ENCODE measurements around the gene MGAT5. TPM values are rescaled to one million over a fixed set of nuclear protein-coding genes. Genes with fewer than 3 reads are reported as not detected.

The MGAT5 gene
- total RNA-seq, 1 experiment from 2014 or later: 52.4 TPM

GRCh38 chr2:134348239-134348638 lies 94.4 kb downstream of the MGAT5 start:
- POLR2A ChIA-PET: interaction anchor here (0.6 kb wide), 1 partner anchor 68 kb away, joined by 3 read pairs; no protein-coding TSS in a partner anchor
- ATAC-seq: no peak

GRCh38 chr2:134348760-134349159 lies 94.9 kb downstream of the MGAT5 start:
- Mint-ChIP-seq H3K4me1 (no peaks in the 10 kb centered on the region), H3K27me3 (ENCODE audit: low read depth) (no peaks in the 10 kb centered on the region), H3K9me3 (no peaks in the 10 kb centered on the region), H3K27ac (no peak overlapping the region), H3K36me3 (peaks cover 4% of the 10 kb centered on the region; the same call in 1 of the 2 replicates), H3K4me3 (no peak overlapping the region)
- ChIA-PET CTCF (interaction anchor here (1.0 to 2.4 kb wide), 3 partner anchors 63 to 464 kb away, joined by 3 to 9 read pairs (median 3); no protein-coding TSS in a partner anchor), POLR2A (no interaction called here)
- TF ChIP-seq, protein P1, sequence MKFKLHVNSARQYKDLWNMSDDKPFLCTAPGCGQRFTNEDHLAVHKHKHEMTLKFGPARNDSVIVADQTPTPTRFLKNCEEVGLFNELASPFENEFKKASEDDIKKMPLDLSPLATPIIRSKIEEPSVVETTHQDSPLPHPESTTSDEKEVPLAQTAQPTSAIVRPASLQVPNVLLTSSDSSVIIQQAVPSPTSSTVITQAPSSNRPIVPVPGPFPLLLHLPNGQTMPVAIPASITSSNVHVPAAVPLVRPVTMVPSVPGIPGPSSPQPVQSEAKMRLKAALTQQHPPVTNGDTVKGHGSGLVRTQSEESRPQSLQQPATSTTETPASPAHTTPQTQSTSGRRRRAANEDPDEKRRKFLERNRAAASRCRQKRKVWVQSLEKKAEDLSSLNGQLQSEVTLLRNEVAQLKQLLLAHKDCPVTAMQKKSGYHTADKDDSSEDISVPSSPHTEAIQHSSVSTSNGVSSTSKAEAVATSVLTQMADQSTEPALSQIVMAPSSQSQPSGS (CRISPR knock-in tag; IDR thresholded peaks at IDR 0.05; ENCODE audit: borderline replicate concordance, low read depth): no peak
- no peak for TF ChIP-seq TEAD4 (CRISPR knock-in tag; IDR thresholded peaks at IDR 0.05)
- TF ChIP-seq JAZF1 (CRISPR knock-in tag; IDR thresholded peaks at IDR 0.05): no peak
- no peak for TF ChIP-seq ZBTB21 (CRISPR knock-in tag; IDR thresholded peaks at IDR 0.05; ENCODE audit: borderline replicate concordance)
- ATAC-seq: no peak
- no peak for DNase-seq (ENCODE audit: low spot score)

More at GRCh38 chr2:134348239-134348638, 94.4 kb downstream of the MGAT5 start:
- Mint-ChIP-seq H3K9me3 (no peaks in the 10 kb centered on the region), H3K4me3 (no peak overlapping the region), H3K4me1 (no peaks in the 10 kb centered on the region), H3K27ac (no peak overlapping the region), H3K27me3 (ENCODE audit: low read depth) (no peaks in the 10 kb centered on the region), H3K36me3 (peaks cover 4% of the 10 kb centered on the region; the same call in 1 of the 2 replicates)
- CTCF ChIA-PET: interaction anchor here (1.0 to 2.4 kb wide), 3 partner anchors 64 to 464 kb away, joined by 3 to 9 read pairs (median 3); no protein-coding TSS in a partner anchor
- DNase-seq (ENCODE audit: low spot score): no peak
- TF ChIP-seq, protein P2, sequence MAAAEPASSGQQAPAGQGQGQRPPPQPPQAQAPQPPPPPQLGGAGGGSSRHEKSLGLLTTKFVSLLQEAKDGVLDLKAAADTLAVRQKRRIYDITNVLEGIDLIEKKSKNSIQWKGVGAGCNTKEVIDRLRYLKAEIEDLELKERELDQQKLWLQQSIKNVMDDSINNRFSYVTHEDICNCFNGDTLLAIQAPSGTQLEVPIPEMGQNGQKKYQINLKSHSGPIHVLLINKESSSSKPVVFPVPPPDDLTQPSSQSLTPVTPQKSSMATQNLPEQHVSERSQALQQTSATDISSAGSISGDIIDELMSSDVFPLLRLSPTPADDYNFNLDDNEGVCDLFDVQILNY (CRISPR knock-in tag; IDR thresholded peaks at IDR 0.05): no peak
- TF ChIP-seq CBFB (CRISPR knock-in tag; IDR thresholded peaks at IDR 0.05; ENCODE audit: low read depth): no peak
- no peak for TF ChIP-seq FOXP4 (CRISPR knock-in tag; IDR thresholded peaks at IDR 0.05)
- no peak for TF ChIP-seq ATF1 (CRISPR knock-in tag; IDR thresholded peaks at IDR 0.05)
- TF ChIP-seq FOXP1 (CRISPR knock-in tag; IDR thresholded peaks at IDR 0.05; ENCODE audit: borderline replicate concordance): no peak
- no peak for TF ChIP-seq ZBTB21 (CRISPR knock-in tag; IDR thresholded peaks at IDR 0.05; ENCODE audit: borderline replicate concordance)
- TF ChIP-seq ZNF263 (CRISPR knock-in tag; IDR thresholded peaks at IDR 0.05; ENCODE audit: low read depth): no peak
- TF ChIP-seq JUN (CRISPR knock-in tag; IDR thresholded peaks at IDR 0.05): no peak
- TF ChIP-seq, protein P3, sequence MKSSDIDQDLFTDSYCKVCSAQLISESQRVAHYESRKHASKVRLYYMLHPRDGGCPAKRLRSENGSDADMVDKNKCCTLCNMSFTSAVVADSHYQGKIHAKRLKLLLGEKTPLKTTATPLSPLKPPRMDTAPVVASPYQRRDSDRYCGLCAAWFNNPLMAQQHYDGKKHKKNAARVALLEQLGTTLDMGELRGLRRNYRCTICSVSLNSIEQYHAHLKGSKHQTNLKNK (CRISPR knock-in tag; IDR thresholded peaks at IDR 0.05): no peak
- no peak for TF ChIP-seq CREB1 (CRISPR knock-in tag; IDR thresholded peaks at IDR 0.05)
- TF ChIP-seq CREM (CRISPR knock-in tag; IDR thresholded peaks at IDR 0.05): no peak
- TF ChIP-seq TEAD1 (CRISPR knock-in tag; IDR thresholded peaks at IDR 0.05): no peak
- TF ChIP-seq RORB (CRISPR knock-in tag; IDR thresholded peaks at IDR 0.05): no peak
- TF ChIP-seq, protein P1 (CRISPR knock-in tag; IDR thresholded peaks at IDR 0.05; ENCODE audit: borderline replicate concordance, low read depth): no peak
- TF ChIP-seq RELA (CRISPR knock-in tag; IDR thresholded peaks at IDR 0.05; ENCODE audit: borderline replicate concordance): no peak
- TF ChIP-seq ZNF671 (CRISPR knock-in tag; IDR thresholded peaks at IDR 0.05): no peak
- TF ChIP-seq SMAD4 (CRISPR knock-in tag; IDR thresholded peaks at IDR 0.05): no peak
- TF ChIP-seq, protein P4, sequence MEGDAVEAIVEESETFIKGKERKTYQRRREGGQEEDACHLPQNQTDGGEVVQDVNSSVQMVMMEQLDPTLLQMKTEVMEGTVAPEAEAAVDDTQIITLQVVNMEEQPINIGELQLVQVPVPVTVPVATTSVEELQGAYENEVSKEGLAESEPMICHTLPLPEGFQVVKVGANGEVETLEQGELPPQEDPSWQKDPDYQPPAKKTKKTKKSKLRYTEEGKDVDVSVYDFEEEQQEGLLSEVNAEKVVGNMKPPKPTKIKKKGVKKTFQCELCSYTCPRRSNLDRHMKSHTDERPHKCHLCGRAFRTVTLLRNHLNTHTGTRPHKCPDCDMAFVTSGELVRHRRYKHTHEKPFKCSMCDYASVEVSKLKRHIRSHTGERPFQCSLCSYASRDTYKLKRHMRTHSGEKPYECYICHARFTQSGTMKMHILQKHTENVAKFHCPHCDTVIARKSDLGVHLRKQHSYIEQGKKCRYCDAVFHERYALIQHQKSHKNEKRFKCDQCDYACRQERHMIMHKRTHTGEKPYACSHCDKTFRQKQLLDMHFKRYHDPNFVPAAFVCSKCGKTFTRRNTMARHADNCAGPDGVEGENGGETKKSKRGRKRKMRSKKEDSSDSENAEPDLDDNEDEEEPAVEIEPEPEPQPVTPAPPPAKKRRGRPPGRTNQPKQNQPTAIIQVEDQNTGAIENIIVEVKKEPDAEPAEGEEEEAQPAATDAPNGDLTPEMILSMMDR (IDR thresholded peaks at IDR 0.05): no peak
- TF ChIP-seq TP53 (CRISPR knock-in tag; IDR thresholded peaks at IDR 0.05): no peak
- TF ChIP-seq USF2 (CRISPR knock-in tag; IDR thresholded peaks at IDR 0.05): no peak
